Stomach smooth muscle (tissue), 2 donors: Measurements from ENCODE around the gene CXorf49B.
"Not testable (repeated sequence)": the region's sequence is repeated elsewhere in the genome, so short reads cannot be mapped to it uniquely, and the experiment has no call there.

Experiments used
- H3K27ac ChIP-seq: one replicate; pipeline ENCODE4 v1.7.0; 2013; ENCODE audit warnings: mild to moderate bottlenecking, low read length, inconsistent platforms
- H3K27me3 ChIP-seq, 2 donors: one replicate each; pipeline ENCODE4 v1.7.0; 2013; ENCODE audit warnings: low read length in 2 of 2; ENCODE audit not compliant: insufficient read depth in 2 of 2, control insufficient read depth in 1 of 2
- H3K36me3 ChIP-seq, 2 donors: one replicate each; pipeline ENCODE4 v1.7.0; 2013; ENCODE audit warnings: low read length in 2 of 2; ENCODE audit not compliant: control insufficient read depth in 2 of 2, insufficient read depth in 2 of 2
- H3K4me1 ChIP-seq: one replicate; pipeline ENCODE4 v1.7.0; 2013; ENCODE audit warnings: low read length; ENCODE audit not compliant: control insufficient read depth, insufficient read depth
- H3K4me3 ChIP-seq, 2 donors: one replicate each; pipeline ENCODE4 v1.7.0; 2013; ENCODE audit warnings: low read length in 2 of 2
- H3K9ac ChIP-seq, 2 donors: one replicate each; pipeline ENCODE4 v1.7.0; 2013; ENCODE audit warnings: low read length in 2 of 2, mild to moderate bottlenecking in 1 of 2
- H3K9me3 ChIP-seq, 2 donors: one replicate each; pipeline ENCODE4 v1.7.0; 2013; ENCODE audit warnings: low read length in 2 of 2; ENCODE audit not compliant: control insufficient read depth in 2 of 2
- donor health status: healthy.
- donor health status: Pancreatic carcinoma.

CXorf49B gene

DNA sequence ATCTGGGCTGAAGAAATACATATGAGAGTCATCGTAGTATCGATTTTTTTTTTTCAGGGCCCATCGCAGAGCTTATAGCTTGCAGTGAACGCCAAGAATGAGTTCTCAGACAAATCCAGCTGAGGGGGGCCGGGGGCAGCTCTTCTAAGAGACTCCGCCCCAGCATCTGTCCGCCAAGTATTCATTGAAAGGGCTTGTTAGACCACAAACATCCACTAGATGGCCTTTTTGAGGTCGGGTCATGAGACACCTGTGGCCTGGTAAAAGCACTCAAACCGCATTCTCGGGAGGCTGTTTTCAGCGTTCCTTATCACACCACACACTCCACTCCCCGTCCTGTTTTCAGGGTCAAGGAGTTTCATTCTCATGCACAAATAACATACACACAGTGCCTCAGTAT, 15.2 kb downstream of the CXorf49B start:
- not testable (repeated sequence) for H3K36me3 ChIP-seq, H3K27me3 ChIP-seq, H3K4me1 ChIP-seq, H3K9me3 ChIP-seq, H3K4me3 ChIP-seq, H3K9ac ChIP-seq, H3K27ac ChIP-seq

DNA sequence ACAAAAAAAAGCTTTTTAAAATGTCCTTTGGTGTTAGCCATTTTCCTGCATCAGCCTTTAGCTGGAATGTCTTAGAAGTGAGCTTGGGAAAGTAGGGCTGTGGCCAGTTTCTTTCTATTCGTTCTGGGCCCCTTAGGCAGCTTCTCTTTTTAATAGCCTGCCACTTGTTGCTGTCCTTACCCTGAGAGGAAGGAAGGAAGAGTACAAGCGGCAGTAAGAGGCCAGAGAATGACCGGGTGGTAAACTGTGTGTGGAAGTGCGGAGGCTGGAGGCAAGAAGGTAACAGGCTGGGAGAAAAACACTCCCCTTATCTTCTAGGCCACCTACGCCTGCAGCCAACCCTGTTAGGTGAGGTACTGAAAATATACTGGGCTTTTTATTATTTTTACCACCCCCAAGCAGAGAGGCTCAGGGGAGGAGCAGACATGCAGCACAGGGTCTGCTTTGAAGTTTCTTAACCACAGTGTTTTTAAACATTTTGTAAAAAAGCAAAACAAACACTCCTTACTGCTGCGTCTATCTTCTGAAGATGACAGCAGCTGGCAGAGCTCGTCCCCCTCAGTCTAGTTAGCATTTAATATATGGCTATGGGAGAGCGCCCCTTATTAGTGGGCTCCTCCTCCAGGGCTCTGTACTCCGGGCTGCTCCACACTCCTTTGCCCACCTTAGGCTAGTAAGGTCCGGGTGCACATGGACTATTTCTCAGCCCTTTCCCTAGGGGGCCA, 19.2 kb downstream of the CXorf49B start:
- not testable (repeated sequence) for H3K9ac ChIP-seq, H3K27me3 ChIP-seq, H3K27ac ChIP-seq, H3K4me3 ChIP-seq, H3K4me1 ChIP-seq, H3K36me3 ChIP-seq, H3K9me3 ChIP-seq

DNA sequence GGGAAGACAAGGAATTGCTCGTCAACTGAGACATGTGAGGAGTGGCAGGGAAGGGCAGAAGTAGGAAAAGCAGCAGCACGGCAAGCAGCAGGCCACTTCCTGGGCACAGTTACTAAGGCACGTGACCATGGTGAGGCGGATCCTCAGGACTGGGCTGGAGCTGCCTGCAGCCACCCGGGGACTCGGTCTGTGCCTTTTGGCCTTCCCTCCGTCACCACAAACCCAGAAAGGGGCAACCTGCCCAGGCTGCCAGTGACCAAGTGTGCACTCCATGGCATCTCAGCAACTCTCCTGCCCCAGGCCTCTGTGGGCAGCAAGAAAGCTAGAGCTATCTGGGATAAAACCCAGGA, 19.8 kb downstream of the CXorf49B start:
- H3K9me3 ChIP-seq, H3K4me3 ChIP-seq, H3K4me1 ChIP-seq, H3K9ac ChIP-seq, H3K27me3 ChIP-seq, H3K27ac ChIP-seq, H3K36me3 ChIP-seq: not testable (repeated sequence)

DNA sequence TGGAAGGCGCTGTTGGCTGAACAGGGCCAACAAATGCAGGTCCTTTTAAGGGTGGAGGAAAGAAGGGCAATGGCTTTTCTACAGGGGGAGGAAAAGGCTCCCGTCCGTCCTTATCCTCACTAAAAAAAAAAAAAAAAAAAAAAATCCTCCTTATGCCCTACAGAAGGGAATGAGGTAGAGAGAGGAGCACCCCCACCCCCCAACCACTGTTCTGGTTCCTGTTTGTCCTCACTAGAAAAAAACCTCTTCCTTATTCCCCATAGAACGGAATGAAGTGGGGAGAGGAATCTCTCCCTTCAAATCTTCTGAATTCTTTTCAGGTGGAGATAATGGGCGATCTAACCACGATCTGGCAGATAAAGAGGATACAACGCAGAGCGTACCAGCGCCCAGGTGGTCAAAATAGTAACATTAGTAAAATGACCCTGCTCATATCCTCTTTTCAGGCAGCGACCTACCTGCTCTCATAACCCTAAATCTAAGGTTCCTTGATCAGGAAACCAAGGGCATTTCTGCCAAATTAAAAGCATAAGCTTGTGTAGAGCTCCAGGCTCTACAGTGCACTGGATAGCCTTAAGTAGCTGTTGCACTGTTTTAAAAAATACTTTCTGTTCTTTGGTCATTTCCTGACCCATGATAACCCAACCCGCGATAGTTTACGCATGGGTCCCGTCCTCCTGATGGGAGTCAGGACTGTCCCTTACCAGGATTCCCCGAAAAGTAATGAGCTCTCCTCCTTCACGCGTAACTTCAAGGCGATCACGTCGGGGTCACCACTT, 20.6 kb downstream of the CXorf49B start:
- not testable (repeated sequence) for H3K36me3 ChIP-seq, H3K9ac ChIP-seq, H3K27me3 ChIP-seq, H3K27ac ChIP-seq, H3K4me1 ChIP-seq, H3K9me3 ChIP-seq, H3K4me3 ChIP-seq

DNA sequence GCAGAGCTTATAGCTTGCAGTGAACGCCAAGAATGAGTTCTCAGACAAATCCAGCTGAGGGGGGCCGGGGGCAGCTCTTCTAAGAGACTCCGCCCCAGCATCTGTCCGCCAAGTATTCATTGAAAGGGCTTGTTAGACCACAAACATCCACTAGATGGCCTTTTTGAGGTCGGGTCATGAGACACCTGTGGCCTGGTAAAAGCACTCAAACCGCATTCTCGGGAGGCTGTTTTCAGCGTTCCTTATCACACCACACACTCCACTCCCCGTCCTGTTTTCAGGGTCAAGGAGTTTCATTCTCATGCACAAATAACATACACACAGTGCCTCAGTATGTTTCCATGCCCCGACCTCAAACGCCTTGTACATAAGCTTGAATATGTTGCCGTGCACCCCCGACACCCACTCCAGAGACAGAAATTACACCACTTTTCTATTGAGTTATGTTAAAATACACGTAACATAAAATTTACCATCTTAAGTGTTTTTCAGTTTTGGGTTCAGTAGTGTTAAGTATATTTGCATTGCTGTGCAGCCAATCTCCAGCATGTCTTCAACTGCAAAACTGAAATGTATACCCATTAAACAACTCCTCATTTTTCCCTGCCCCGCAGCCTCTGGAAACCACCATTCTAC, 21.3 kb downstream of the CXorf49B start:
- not testable (repeated sequence) for H3K4me3 ChIP-seq, H3K4me1 ChIP-seq, H3K9ac ChIP-seq, H3K27ac ChIP-seq, H3K9me3 ChIP-seq, H3K27me3 ChIP-seq, H3K36me3 ChIP-seq

DNA sequence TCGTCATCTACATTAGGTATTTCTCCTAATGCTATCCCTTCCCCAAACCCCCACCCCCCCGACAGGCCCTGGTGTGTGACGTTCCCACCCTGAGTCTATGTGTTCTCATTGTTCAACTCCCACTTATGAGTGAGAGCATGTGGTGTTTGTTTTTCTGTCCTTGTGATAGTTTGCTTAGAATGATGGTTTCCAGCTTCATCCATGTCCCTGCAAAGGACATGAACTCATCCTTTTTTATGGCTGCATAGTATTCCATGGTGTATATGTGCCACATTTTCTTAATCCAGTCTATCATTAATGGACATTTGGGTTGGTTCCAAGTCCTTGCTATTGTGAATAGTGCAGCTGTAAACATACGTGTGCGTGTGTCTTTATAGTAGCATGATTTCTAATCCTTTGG, 43.3 kb downstream of the CXorf49B start:
- H3K4me3 ChIP-seq, H3K4me1 ChIP-seq, H3K27ac ChIP-seq, H3K36me3 ChIP-seq, H3K9ac ChIP-seq, H3K9me3 ChIP-seq: not testable (repeated sequence)
- H3K27me3 ChIP-seq, result peaks cover 0 to 13% of the 10 kb centered on the region in 2 donors

DNA sequence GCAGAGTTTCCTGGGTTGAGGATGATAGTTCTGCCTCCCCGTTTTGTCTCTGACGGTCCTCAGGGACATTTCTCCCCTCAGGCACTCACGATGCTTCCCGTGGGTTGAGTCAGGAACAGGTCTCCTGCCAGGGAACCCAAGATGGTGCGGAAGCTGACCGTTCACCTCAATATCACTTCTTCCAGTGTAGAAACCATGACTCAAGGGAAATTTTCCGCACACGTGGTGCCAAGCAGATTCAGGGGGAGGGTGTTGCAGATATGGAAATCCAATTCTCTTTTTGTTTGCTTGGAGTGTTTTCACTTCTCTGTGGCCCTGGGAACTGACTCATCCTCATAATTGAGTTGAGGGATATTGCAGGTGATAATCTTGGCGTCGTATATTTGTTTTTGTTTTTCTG, 46.7 kb downstream of the CXorf49B start:
- Histone ChIP-seq H3K4me1 (no peaks in the 10 kb centered on the region), H3K27ac (no peak overlapping the region), H3K36me3 (no peaks in the 10 kb centered on the region), H3K9me3 (no peaks in the 10 kb centered on the region), H3K4me3 (no peak overlapping the region), H3K9ac (no peak overlapping the region), H3K27me3 (peaks cover 0 to 11% of the 10 kb centered on the region in 2 donors)

DNA sequence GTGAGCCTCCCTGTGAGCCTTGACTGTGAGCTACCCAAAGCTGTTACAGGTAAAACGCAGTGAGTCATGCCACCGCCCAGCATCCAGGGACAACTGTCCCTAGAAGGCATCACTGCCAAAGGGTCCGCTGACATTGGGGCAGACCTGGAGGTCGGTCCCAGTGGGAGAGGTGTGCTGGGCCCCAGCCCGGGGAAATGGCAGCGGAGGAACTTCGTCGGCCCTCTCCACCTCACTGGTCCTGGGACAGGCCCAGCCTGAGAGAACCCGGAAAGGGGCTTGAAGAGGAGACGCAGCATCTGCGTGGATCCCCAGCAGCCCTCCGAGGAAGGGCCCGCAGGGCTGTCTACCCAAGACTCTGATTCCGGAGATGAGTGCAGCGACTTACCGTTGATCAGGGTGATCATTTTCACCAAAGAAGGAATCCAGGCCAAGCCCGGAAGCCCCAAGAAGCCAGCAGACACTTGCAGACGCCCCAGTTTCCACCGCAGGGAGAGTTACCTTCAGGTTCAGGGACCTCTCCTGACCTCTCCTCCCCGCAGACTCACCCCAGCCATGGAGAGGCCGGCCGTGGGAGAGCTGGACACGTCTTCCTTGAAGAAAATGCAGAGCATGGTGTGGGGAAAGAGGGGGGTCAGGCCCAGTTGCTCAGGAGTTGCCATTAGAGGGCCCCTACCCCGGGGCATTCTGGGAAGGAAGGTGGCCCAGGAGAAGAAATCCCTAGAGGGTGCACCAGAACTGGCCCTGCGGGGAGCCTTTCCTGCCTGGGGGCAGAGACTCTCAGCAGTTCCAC, 51.2 kb downstream of the CXorf49B start:
- H3K9me3 ChIP-seq, result no peaks in the 10 kb centered on the region
- peaks cover 0 to 17% of the 10 kb centered on the region in 2 donors for H3K27me3 ChIP-seq
- no peaks in the 10 kb centered on the region for H3K4me1 ChIP-seq
- H3K4me3 ChIP-seq, result no peak overlapping the region
- no peak overlapping the region for H3K9ac ChIP-seq
- no peak overlapping the region for H3K27ac ChIP-seq
- no peaks in the 10 kb centered on the region for H3K36me3 ChIP-seq

DNA sequence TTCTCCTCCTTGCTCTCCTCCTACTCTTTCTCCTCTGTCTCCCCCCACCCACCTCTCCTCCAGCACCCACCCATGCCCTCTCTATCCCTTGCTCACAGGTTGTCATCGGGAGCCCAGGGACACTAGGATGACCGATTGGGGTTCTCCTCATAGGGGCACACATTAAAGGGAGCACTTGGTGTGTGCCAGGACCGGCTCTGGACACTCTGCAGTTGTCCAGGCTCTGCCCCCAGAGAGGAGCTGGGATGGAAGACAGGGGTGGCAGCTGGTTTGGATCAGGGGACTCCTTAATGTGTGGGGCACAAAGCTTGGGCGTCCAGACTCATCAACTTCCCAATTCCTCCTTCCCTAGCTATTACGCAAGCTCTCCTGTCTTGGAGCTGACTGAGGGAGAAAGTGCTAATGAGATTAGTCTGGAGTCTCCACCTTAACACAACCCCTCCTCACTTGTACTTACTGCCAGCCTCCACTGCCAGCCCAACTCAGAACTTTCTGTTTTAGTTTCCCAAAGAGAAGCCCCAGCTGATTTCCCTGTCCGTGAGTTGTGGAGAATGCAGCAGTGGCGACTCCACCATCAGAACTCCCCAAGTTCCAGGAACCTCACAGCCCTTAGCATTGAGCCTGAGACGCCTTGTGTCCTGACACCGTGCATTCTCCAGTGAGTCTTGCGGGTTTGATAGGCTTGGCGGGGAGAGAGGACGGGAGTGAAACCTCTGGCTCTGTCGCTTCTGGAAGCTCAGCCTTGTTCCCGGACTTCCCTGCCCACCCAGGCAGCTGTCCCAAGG, 52.2 kb downstream of the CXorf49B start:
- Histone ChIP-seq H3K27ac (no peak overlapping the region), H3K9me3 (no peaks in the 10 kb centered on the region), H3K4me1 (no peaks in the 10 kb centered on the region), H3K36me3 (no peaks in the 10 kb centered on the region), H3K9ac (no peak overlapping the region), H3K4me3 (no peak overlapping the region), H3K27me3 (peaks cover 0 to 13% of the 10 kb centered on the region in 2 donors)

DNA sequence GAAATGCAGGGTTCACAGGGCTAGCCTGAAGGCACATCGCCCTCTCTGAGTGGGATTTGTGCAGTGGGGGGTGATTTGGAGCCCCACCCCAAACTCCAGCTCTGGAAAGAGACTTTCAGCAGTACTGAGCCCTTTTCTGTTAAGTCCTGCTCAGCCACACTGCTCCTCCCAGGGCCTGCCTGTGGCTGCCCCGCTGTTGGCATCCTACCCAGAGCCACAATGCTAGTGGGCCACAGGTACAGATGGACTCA, 52.7 kb downstream of the CXorf49B start:
- Histone ChIP-seq H3K27me3 (peaks cover 0 to 13% of the 10 kb centered on the region in 2 donors), H3K27ac (no peak overlapping the region), H3K4me3 (no peak overlapping the region), H3K9me3 (no peaks in the 10 kb centered on the region), H3K9ac (no peak overlapping the region), H3K4me1 (no peaks in the 10 kb centered on the region), H3K36me3 (no peaks in the 10 kb centered on the region)
